Panc1 (cell line): ENCODE measurements around the gene ASCL2. TPM values are rescaled to one million over a fixed set of nuclear protein-coding genes. Genes with fewer than 3 reads are reported as not detected.

Source experiments
- ATAC-seq: fragments of 200-7000 bp; cut with Tn5 transposase; 2 replicates; pipeline ENCODE4 v1.9.1; 2020; ENCODE audit warnings: mild to moderate bottlenecking, moderate library complexity
- BruUV-seq: library from RNA; stranded (reverse); fragments of 400-500 nt; replicated peaks from 2 replicates; lab custom pipeline; 2021; lab: Mats Ljungman, UMichigan
- CTCF ChIA-PET: fragments of 300-600 bp; sonication (Branson Sonifier 250); formaldehyde crosslinking; loops from one replicate; lab custom pipeline; 2022; ENCODE audit warnings: antibody characterized with exemption; lab: Charles Lee
- POLR2A ChIA-PET: fragments of 300-600 bp; sonication (Branson Sonifier 250); formaldehyde crosslinking; loops from one replicate; lab custom pipeline; 2022; ENCODE audit warnings: antibody characterized with exemption; lab: Charles Lee
- DNase-seq: peaks from one replicate; pipeline ENCODE4 v3.0.0-alpha.2; 2010; ENCODE audit warnings: low read depth, low spot score
- H3K27ac ChIP-seq: 2 replicates; pipeline ENCODE4 v1.5.1; 2011; ENCODE audit warnings: mild to moderate bottlenecking, low read length, inconsistent platforms
- H3K27me3 ChIP-seq: fragments of 200-500 bp; sonication (Bioruptor generic); 2 replicates; pipeline ENCODE4 v1.6.0; 2014; ENCODE audit warnings: low read length, inconsistent platforms; ENCODE audit not compliant: control insufficient read depth, insufficient read depth
- H3K36me3 ChIP-seq: fragments of 200-500 bp; sonication (Bioruptor generic); 2 replicates; pipeline ENCODE4 v1.5.1; 2014; ENCODE audit warnings: inconsistent platforms, mild to moderate bottlenecking, low read length, moderate library complexity; ENCODE audit not compliant: control insufficient read depth, insufficient read depth
- H3K4me1 ChIP-seq: 2 replicates; pipeline ENCODE4 v1.5.1; 2011; ENCODE audit warnings: inconsistent platforms, mild to moderate bottlenecking, low read length, moderate library complexity; ENCODE audit not compliant: control insufficient read depth, insufficient read depth
- H3K4me3 ChIP-seq, 2 experiments: 2 replicates each; pipeline ENCODE4 v1.5.1; 2011 to 2012; ENCODE audit warnings: low read depth in 2 of 2, low read length in 2 of 2, mild to moderate bottlenecking in 2 of 2, inconsistent platforms in 1 of 2, moderate library complexity in 1 of 2
- H3K9me3 ChIP-seq: fragments of 200-500 bp; sonication (Bioruptor generic); 2 replicates; pipeline ENCODE4 v1.5.1; 2014; ENCODE audit warnings: low read depth, mild to moderate bottlenecking, inconsistent platforms, low read length, moderate library complexity; ENCODE audit not compliant: control insufficient read depth, insufficient read depth
- POLR2AphosphoS5 ChIP-seq: IDR thresholded peaks from 2 replicates; pipeline ENCODE4 v1.6.1; 2012; ENCODE audit warnings: mild to moderate bottlenecking, low read depth, low read length, moderate library complexity
- REST ChIP-seq, 2 experiments: IDR thresholded peaks; 2 replicates each; pipeline ENCODE4 v1.6.1; 2011 to 2012; ENCODE audit warnings: low read depth in 2 of 2, control low read depth in 1 of 2, low read length in 1 of 2, mild to moderate bottlenecking in 1 of 2, moderate library complexity in 1 of 2; ENCODE audit not compliant: insufficient read depth in 1 of 2
- SIN3A ChIP-seq: IDR thresholded peaks from 2 replicates; pipeline ENCODE4 v1.6.1; 2012; ENCODE audit warnings: low read depth, mild to moderate bottlenecking, low read length, moderate library complexity, borderline replicate concordance; ENCODE audit not compliant: insufficient read depth
- TCF7L2 ChIP-seq: IDR thresholded peaks from 2 replicates; pipeline ENCODE4 v1.6.1; 2011; ENCODE audit warnings: mild to moderate bottlenecking, low read depth, low read length, inconsistent platforms
- in situ Hi-C: cut with HindIII; loops from 2 replicates; pipeline ENCODE4 v1.10.0; 2016; ENCODE audit warnings: low sequenced_read_pairs, low pct_unique_long_range_greater_than_20kb
- intact Hi-C: fragments of 100-400 bp; cut with micrococcal nuclease; formaldehyde crosslinking; loops from one replicate; pipeline ENCODE4 v1.10.0; 2022; ENCODE audit not compliant: unreplicated experiment
- total RNA-seq: library from RNA; stranded (reverse); gene quantifications from one replicate; pipeline ENCODE4 v1.2.1, GENCODE V29; 2021; ENCODE audit not compliant: unreplicated experiment
- TF ChIP-seq, protein P1 (sequence below): fragments of 450-650 bp; IDR thresholded peaks from 2 replicates; pipeline ENCODE4 v1.5.1; 2017; ENCODE audit warnings: mild to moderate bottlenecking

ASCL2 gene
- total RNA-seq, 1 experiment from 2014 or later = not detected

DNA sequence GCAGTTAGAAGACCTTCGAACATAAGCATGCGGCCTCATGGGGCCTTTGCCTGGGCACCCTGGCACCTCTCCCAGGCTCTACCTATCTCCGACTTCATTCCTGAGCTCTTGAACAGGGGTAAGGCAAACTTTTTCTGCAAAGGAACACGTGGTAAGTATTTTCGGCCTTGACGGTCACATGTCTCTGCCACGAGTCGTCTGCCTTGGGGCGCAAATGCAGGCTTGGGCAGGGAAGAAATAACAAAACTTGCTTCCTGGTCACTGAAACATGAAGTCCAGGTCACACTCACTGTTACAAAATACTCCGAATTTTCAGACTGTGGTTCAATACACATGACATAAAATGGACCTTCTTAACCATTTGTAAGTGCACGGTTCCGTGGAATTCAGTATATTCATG, 3.4 kb upstream of the ASCL2 start:
- in situ Hi-C loops = no loop called here
- ATAC-seq (no peak), DNase-seq (no peak)
- intact Hi-C loops = no loop called here
- H3K9me3 ChIP-seq = no peaks in the 10 kb centered on the region
- no peaks in the 10 kb centered on the region for H3K36me3 ChIP-seq
- POLR2A ChIA-PET = no interaction called here
- H3K4me1 ChIP-seq = no peaks in the 10 kb centered on the region
- TF ChIP-seq SIN3A (no peak), TCF7L2 (no peak), REST (IDR thresholded peaks at IDR 0.05; ENCODE audit: insufficient read depth in 1 of 2, low read depth in 2 of 2, low read length in 1 of 2) (no peak), POLR2AphosphoS5 (no peak)
- TF ChIP-seq, protein P1, sequence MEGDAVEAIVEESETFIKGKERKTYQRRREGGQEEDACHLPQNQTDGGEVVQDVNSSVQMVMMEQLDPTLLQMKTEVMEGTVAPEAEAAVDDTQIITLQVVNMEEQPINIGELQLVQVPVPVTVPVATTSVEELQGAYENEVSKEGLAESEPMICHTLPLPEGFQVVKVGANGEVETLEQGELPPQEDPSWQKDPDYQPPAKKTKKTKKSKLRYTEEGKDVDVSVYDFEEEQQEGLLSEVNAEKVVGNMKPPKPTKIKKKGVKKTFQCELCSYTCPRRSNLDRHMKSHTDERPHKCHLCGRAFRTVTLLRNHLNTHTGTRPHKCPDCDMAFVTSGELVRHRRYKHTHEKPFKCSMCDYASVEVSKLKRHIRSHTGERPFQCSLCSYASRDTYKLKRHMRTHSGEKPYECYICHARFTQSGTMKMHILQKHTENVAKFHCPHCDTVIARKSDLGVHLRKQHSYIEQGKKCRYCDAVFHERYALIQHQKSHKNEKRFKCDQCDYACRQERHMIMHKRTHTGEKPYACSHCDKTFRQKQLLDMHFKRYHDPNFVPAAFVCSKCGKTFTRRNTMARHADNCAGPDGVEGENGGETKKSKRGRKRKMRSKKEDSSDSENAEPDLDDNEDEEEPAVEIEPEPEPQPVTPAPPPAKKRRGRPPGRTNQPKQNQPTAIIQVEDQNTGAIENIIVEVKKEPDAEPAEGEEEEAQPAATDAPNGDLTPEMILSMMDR = no peak
- H3K4me3 ChIP-seq = no peak overlapping the region
- CTCF ChIA-PET = no interaction called here
- peaks cover 5% of the 10 kb centered on the region for H3K27me3 ChIP-seq
- no peak overlapping the region for H3K27ac ChIP-seq
- no TSS peak for BruUV-seq

- H3K27me3 ChIP-seq = peaks cover 7% of the 10 kb centered on the region
These were observed 2.9 kb upstream of the ASCL2 start for GRCh38 chr11:2273311-2273710.

More at GRCh38 chr11:2273311-2273710, 2.9 kb upstream of the ASCL2 start:
- Histone ChIP-seq H3K36me3 (no peaks in the 10 kb centered on the region), H3K4me3 (no peak overlapping the region), H3K9me3 (no peaks in the 10 kb centered on the region), H3K27ac (no peak overlapping the region), H3K4me1 (no peaks in the 10 kb centered on the region)
- ChIA-PET CTCF (no interaction called here), POLR2A (no interaction called here)
- BruUV-seq = no TSS peak
- in situ Hi-C loops (no loop called here), intact Hi-C loops (no loop called here)
- no peak for TF ChIP-seq TCF7L2
- TF ChIP-seq, protein P1 = no peak
- TF ChIP-seq REST (IDR thresholded peaks at IDR 0.05; ENCODE audit: insufficient read depth in 1 of 2, low read depth in 2 of 2, low read length in 1 of 2) = no peak
- TF ChIP-seq SIN3A = no peak
- no peak for TF ChIP-seq POLR2AphosphoS5
- no peak for ATAC-seq
- DNase-seq = no peak
